T1000 (cell line): ENCODE measurements around the gene LEMD2.

ENCODE experiments used
- DNase-seq: peaks from one replicate; lab custom pipeline; 2025; ENCODE audit warnings: mixed read lengths; lab: John Stamatoyannopoulos, UW

The LEMD2 gene

DNA sequence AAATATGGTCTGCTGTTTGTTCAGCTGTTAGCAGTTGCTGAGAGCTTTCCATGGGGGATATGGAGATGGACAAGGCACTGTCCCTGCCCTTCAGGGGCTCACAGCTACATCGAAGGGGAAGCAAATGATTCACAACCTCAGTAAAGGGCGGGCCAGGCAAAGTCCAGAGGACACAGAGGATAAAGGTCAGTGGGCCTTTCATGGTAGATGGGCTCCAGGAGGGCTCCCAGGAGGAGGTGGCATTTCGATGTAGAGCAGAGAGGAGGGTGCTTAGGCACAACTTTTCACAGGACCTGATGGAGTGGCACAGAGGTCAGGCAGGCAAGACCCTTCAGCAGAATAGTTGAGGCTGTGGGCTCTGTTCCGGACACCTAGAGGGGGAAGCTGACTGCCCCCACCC is 30.1 kb upstream of the LEMD2 start:
- no peak for DNase-seq

DNA sequence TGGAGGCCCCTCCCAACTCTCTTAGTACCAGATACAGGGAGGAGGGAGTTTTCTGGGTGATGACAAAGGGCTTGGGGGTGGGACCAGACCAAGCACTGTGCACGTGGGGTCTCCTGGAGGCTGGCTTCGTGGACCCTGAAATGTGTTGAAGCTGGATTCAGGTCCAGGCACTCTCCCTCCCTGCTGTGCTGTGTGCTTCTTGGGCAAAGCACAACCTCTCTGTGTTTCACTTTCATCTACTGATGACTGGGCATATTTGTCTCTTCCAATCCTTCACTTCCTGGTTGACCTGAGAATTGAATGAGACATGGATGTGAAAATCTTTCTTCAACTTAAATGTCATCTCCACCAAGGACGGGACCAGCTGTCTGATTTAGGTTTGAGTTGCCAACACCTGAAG is 29.4 kb upstream of the LEMD2 start:
- no peak for DNase-seq

- no peak for DNase-seq
Observed at GRCh38 chr6:33817489-33817888, 28.6 kb upstream of the LEMD2 start.

GRCh38 chr6:33816911-33817310 is 28.0 kb upstream of the LEMD2 start:
- no peak for DNase-seq

DNA sequence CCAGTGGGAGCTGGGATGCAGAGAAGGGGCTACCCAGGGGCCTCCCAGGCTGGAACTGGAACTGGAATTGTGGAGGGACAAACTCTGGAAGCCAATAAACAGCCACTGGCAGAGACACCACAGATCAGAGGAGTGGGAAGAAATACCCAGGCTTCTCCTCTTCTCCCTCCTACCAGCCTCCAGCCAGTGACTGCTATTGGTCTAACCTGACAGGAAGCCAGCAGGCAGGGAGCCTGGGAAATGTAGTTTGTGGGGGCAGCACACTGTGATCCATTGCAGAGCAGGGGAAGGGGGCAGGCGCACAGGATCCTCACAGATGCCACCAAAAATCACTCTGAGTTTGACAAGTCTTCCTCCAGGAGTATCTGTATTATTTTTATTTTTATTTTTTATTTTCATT is 26.9 kb upstream of the LEMD2 start:
- DNase-seq = no peak

DNA sequence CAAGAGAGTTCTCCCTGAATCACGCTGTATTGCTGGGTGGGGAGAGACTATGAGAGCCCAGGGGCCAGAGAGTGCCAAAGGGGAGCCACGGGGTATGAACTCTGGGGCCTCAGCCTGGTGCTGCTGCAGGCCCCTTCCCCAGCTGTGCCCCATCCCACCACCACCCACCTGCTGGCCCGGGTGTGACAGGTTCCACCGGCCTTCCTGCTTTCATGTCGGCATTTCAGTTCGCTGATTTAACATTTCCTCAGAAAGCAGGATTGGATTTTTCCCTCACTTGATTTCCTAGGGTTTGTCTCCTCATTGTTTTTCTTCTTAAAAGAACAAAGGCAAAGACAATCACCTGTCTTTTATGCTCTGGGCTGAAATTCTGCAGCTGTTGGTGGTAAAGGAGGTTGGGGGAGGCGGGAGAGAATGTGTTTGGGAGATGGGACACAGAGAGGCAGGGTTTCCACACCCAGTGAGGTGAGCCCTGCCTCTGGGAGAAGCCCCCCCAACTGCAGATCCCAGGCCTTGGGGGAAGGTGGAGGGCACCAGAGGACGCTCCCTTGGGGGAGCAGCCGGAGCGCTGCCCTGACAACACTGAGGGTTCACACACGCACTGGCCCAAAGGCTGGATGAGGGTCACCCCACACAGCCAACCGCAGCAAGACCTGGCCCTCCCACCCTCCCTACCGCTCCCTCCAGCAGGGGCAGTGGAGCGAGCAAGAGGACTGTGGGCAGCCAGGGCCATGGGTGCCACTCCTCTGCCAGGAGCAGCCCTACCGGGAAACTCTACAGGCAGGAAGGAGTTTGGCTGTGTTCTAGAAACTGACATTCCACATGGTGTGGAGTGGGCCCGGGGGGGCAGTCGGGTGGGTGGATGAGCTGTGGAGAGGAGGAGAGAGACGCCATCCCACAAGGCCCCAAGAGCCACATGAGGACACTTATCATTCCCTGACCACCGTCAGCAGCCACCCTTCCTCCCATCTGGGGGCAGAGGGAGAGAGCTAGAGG is 25.4 kb upstream of the LEMD2 start:
- no peak for DNase-seq

GRCh38 chr6:33813246-33813904 is 24.4 kb upstream of the LEMD2 start:
- no peak for DNase-seq

- DNase-seq = peak; percentile 30
Observed at GRCh38 chr6:33812669-33813068, 23.7 kb upstream of the LEMD2 start.

- DNase-seq = no peak
Observed at GRCh38 chr6:33809594-33809993, 20.7 kb upstream of the LEMD2 start.

DNA sequence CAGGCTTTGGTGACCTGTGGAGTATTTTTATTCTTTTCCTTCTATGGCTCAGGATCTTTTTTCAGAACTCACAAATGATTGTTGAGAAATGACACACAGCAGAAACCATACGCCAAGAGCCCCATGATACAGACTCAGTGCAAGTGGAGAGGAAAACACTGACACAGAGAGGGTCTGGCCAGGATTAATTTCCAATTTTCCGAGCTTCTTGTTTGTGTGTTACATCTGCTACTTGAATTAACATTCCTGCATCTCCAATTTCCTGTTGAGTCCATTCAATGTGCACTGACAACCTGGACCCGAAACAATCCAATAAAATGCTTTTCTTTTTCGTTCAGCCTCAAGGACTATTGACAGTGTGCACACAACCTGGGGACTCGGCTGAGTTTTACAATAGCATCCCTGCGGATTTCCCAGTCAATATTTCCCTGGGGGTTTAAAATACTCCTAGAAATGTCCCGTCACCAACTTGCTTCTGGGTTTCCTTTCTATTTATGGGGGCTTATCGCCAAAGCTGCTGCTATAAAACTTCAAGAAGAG is 19.8 kb upstream of the LEMD2 start:
- DNase-seq = no peak

DNA sequence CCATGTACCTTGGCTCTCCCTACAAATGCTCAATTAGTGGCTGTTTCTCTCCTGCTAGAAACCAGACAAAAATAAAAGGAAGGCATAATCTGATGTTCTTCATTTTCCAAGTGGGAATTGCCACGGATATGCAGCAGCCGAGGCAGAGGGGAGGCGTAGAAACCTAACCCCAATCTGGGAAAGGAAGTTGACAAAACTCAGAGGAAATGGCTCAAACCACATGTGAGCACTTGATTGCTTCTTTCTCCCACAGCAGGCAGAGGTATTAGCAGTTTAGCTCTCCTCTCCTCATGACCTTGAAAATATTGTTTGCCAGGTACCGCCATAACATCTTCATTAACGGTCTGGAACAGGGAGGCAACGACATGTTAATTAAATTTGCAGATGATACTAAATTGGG is 18.7 kb upstream of the LEMD2 start:
- no peak for DNase-seq

DNA sequence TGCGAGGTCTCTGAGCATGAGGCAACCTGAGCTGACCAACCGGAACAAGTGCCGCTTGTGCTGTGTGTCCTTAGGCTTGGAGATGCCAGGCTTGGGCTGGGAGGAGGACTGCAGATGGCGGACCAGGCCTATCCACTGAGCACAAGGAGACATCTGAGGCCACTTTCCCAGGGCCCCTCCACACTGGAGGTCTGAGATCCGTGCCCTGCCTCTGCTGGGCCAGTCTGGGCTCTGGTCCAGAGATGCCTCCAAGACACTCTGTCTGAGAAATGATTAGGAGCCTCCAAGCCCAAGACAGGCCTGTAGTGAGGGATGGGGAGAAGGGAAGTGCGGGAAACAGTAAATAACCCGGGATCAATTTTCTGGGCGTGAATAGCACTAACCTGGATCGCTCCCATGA is 17.9 kb upstream of the LEMD2 start:
- DNase-seq = no peak

DNA sequence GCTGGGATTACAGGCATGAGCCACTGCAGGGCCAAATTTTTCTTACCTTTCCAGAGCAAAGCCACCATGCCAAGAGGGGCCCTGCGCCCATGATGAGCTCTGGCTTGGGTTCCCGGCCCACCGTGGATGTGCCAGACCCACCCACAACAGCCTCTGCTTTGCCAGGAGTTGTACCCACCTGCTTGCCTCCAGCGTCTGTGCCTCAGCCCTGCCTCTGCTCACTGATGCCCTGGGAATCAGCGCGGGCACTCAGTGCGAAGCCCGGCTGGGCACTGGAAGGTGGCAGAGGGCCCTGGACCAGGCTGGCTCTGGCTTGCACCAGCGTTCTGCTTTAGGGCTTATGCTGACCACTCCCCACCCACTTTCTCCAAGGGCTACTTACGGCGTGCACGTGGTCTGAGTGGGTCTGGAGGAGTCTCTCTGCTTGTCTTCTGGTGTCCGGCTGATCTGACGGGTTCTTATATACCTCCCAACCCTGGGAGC is 14.7 kb upstream of the LEMD2 start, which contains the start of gene MLN:
MLN (minus strand) TSS at position 433 of the 483 bp plus-strand sequence. CDS start 2,840 bp downstream, outside the sequence.
- no peak for DNase-seq

DNA sequence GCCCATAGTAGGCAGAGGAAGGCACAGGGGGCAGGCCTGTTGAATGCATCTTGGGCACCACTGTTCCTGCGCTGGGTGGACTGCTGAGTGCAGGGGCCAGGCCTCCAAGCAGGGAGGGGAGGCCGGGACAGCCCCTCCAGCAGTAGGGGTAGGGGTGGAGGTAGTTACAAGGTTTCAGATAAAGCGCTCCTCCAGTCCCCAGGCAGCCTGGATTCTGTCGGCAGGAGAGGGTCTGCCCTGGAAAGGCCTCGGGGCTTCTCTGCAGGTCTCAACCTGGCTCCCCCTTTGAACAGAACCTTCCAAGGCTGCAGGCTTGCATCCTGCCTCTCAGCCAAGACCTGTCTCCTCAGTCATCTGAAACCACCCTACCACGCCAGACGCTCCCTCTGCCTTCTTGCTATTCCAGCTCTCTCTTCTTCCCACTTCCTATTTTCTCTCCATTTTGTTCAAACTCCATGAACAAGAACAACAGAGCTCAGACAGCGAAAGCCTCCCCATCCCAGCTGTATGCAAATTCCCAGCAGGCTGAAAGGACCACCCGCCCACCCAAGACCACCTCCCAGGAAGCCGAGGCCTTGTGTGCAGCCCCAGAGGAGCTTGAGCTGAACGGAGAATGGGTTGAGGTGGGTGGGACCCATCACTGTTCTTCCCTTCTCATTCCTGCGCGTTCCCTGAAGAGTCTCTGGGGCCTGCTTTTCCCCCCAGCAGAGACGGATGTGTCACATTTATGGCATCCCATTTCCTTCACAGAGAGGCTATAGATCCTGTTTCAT is 13.4 kb upstream of the LEMD2 start:
- DNase-seq = no peak

- DNase-seq = no peak
Observed at GRCh38 chr6:33801611-33802010, 12.7 kb upstream of the LEMD2 start.

DNA sequence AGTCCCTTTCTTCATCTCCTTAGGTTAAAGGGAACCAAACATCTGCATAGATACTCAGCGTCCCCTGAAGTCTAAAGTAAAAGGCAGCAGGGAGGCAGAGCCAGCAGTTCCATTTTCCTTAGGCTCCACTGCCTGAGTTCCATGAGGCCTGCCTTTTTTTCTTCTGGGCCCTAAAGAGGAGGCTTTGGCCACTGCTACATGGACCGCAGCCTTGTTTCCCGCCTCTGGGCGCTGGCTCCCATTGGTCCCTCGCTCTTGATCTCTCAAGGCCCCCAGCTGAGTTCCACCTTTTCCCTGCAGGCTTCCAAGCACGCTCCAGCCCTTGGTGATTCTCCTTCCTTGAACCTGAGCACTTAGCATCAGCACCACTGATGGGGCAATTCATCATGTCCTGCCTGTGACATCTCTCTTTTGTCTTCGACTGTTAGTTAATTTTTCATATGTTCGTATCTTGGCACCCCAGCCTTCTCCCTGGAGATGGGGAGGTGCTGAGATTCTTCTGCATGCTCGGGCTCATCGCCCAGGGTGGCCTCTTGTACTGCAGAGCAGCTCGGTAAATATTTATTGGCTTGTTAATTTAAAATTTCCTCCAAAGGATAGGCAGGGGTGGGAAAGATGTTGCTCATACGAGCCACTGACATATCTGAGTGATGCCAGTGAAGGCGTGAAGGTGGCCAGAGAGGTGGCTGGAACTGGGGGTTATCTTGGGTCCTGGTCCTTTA is 11.5 kb upstream of the LEMD2 start:
- no peak for DNase-seq

DNA sequence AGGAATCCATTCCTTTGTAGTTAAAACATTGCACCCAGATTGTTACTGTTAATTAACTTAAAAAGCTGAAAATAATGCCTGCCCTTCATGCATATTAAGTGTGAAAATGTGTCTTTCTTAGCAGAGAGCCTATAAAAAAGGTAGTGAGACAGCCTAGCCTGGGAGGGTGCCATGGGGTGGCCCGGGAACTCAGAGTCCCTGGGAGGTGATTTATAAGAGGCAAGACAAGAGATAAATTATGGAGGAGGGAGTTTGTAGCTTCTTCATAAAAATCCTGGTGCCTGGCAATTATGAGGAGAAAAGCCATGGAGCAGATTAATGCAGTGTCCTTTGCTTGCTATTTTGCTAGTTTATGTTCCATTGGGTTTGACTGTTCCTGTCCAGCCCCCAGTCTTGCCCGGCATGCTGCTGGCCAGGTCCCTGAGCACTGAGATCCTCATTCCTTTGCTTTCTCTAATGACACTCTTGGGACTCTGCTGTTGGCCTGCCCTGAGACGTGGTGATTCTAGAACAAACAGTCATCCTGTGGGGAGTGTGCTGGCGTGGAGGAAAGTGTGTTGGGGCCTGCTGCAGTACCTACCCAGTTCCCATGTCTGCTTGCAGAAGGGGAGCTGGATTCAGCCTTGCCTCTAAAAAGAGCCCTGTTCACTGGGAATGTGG is 10.7 kb upstream of the LEMD2 start:
- no peak for DNase-seq

GRCh38 chr6:33798343-33798848 is 9.5 kb upstream of the LEMD2 start:
- no peak for DNase-seq

- no peak for DNase-seq
Observed at GRCh38 chr6:33797626-33798342, 8.9 kb upstream of the LEMD2 start.
